HG02571 (cell line): ENCODE measurements around the gene FGF1.

Source experiments
- ATAC-seq: cut with Tn5 transposase; IDR thresholded peaks from one replicate; pipeline ENCODE4 v1.9.1; 2021; ENCODE audit warnings: mild to moderate bottlenecking, moderate library complexity; ENCODE audit not compliant: unreplicated experiment

The FGF1 gene

DNA sequence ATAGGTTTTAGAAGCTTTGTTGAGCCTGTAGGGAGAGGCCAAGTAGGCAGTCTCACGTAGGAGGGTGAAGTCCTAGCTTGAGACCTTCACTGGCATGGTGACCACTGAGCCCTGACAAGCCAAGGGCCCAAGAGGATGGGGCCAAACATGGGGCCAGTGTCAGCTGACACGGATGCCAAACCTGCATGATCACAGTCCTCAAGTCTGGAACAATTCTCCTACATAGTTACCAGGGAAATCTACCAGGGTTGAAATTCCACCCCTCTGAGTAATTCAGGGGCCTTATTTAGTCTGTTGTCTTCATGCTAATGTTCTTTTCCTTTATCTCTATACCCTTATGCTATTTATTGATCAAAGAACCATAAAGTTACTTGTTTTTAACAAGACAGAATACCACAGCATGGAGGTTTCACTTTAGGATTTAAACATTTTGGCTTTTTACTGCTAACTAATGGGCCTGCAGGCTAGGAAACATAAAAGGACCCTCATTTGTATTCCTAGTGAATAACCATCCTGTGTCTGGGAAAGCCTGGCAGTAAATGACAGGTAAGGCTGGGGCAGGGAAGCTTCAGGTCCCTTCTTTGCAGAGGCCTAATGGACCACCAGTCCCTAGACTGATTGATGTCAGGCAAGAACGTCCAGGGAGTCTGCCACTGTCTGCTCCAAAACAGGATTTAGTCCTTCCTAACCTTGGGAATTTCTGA, 140.8 kb downstream of the FGF1 start:
- no peak for ATAC-seq

DNA sequence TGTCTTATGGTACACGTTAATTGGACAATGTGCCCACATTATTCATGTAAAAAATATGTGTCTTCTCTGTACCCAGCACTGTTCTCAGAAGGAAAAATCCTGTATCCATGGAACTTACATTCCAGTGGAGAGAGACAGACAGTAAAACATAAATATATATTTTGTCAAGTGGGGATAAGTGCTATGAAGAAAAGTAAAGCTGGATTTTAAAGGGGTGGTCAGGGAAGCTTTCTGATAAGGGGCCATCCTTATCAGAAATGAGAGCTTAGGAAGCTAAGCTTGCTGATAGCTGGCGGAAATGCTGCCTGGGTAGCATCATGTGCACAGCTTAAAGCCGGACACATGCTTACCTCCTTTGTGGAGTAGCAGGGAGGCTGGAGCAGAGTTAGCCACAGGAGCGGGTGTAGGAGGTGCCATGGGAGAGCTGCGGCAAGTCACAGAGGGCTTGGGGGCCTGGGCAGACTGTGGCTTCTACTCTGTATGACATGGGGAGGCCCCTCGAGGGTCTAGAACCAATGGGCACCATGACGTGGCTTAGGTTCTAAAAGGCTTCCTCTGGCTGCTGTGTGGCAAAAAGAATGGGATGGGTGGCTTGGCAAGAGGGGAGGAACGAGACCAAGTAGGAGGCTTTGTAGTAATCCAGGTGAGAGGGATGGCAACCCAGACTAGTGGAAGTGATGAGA, 141.7 kb downstream of the FGF1 start:
- no peak for ATAC-seq

DNA sequence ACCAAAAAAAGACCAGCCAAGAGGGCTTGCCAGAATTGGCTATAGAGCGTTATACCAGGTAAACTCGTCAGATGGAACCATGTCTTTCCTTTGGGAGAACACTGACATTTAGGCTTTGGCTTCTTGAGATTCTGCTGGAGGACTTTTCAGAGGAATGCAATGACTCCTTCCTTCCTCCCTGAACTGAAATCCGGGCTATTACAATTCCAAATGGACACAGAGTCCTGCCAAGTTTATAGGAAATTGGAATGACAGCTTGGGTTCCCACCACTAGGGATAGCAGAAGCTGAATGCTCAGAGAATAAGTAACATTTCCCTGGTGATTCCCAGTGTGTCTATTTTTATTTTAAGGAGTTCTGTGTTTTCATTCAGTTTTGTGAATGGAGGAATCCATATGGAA, 143.0 kb downstream of the FGF1 start:
- ATAC-seq = no peak
